SIG-M5 treated with dmso at 0.1 percent for 504 hours (cell line): Measurements from ENCODE around the gene PSEN2.

Experiments
- DNase-seq: peaks from one replicate; lab custom pipeline; 2025; ENCODE audit not compliant: unreplicated experiment; lab: John Stamatoyannopoulos, UW

Gene PSEN2

DNA sequence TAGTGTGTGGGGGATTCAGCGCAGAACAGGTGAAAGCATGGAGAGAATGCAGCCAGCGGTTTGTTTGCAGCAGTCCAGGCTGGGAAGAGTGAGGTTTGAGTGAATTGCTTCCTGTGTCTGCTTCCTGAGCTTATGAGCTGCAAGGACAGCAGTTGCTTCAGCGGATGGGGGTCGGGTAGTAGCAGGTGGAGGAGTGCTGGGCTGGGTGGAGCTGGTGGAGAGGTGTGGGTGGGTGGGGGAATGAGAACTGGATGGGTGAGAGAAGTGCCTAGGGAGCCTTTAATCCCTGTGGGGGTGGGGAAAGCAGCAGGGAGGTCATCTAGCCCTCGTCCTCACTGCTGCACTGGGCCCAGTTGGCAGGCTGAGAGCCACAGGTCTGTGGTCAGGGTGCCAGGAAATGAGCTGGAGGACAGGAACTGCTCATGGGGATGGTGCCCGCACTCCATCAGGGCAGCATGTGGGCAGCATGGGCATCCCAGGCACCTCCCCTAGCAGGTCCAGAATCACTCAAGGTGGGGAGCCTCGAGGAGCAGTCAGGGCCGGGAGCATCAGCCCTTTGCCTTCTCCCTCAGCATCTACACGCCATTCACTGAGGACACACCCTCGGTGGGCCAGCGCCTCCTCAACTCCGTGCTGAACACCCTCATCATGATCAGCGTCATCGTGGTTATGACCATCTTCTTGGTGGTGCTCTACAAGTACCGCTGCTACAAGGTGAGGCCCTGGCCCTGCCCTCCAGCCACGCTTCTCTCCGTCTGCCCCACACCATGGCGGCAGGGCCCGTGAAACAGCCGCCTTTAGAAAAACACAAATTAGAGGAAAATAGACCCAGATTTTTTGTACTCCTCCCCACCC, 14.8 kb downstream of the PSEN2 start:
- DNase-seq = no peak

- DNase-seq = peak; percentile 29
Measured at GRCh38 chr1:226886122-226886901, 15.9 kb downstream of the PSEN2 start.

GRCh38 chr1:226887006-226887405, 16.6 kb downstream of the PSEN2 start:
- DNase-seq = no peak

- DNase-seq = no peak
Measured at GRCh38 chr1:226888021-226888420, 17.6 kb downstream of the PSEN2 start.

- DNase-seq = no peak
Measured at GRCh38 chr1:226888816-226889215, 18.4 kb downstream of the PSEN2 start.

DNA sequence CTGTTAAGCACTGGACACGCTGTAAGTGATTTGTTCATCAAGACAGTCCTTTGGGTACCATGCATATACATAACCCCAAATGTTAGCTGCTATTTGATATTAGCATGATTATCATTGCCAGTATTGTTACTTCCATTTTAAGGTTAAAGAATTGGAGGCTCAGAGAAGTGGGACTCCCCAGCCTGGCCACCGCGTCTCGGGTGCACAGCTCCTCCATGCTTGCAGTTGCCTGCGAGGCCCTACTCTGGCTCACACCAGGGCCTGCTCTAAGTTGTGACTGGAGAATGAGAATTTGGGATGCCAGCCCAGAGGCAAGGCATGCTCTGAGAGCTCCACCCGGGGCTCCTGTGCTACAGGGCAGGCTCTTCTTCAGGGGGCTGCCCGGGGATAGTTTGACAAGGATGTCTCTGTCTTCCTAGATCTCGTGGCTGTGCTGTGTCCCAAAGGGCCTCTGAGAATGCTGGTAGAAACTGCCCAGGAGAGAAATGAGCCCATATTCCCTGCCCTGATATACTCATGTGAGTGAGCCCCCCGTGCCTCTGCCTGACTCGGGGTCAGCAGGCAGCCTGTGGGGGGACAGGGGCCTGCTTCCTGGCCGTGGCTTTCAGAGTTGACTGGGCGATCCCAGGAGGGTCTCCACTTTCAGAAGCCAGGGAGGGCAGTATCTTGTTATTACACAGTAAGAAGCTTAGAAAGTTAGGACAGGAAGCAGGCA, 19.4 kb downstream of the PSEN2 start:
- no peak for DNase-seq

DNA sequence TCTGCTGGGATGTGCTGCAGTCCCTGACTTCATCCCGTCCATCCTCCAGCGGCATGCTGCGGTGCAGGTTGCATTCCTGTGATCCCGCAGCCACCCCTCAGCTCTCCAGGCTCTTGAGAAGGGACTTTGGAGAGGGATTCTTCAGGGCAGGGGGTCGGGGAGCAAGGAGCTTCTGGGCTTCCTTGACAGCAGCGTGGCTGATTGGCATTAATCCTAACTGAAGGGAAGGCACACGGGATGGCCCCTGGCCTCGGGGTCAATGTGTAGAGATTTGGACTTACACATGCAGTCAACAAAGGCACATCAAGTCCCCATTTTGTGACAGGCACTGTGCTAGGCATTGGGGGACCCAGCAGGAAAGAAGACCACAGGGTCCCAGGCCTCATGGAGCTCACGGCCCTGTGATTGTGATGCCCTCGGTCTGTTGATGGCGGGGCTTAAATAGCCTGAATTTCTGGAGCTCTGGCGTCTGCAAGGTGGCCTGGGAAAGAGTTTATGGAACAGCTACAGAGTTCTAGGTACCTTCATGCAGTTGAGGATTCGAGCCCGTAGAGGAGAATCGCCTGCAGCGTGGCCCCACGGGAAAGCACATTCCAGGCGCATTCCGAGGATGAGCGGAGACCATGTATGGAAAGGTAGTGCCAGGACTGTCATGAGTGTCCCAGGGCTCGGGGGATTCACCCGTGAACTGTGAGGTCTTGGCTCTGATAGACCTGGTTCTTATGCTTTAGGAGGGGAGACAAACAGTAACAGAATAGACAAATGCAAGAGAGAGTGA, 20.1 kb downstream of the PSEN2 start:
- DNase-seq = no peak

GRCh38 chr1:226891346-226891745, 20.9 kb downstream of the PSEN2 start:
- no peak for DNase-seq

- peak; percentile 25 for DNase-seq
Measured at GRCh38 chr1:226891846-226892523, 21.6 kb downstream of the PSEN2 start.

DNA sequence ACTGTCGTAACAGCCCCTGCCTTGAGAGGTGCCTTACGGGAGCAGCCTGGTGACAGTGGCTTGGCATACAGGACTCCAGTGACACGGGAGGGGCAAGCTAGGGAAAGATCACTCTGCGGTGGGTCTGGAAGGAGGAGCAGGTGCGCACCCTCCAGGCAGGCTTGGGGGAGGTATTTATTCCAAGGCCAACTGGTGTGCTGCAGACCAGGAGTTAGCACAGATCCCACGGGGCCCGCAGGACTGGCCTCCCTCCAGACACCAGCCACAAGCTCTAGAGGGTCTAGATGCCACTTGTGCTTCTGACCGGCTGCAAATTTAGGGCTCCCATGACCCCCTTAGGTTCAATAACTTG, 22.1 kb downstream of the PSEN2 start:
- no peak for DNase-seq

GRCh38 chr1:226893936-226894335, 23.5 kb downstream of the PSEN2 start:
- no peak for DNase-seq

DNA sequence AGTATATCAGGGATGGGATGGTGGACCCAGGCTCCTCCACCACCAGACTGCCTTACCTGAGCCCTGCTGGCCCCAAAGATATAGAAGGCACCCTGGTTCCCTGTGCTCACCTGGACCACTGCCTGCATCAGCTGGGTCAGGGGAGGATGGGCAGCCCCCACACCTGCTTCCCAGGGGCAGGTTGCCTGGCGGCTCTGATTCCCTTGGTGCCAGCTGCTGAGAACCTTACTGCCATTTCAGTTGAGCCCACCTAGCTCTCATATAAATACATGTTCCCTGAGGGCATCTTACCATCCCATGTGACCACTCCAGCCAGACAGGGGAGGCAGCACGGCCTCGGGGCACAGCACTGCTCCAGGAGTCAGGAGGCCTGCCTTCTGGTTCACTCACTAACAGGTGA, 24.4 kb downstream of the PSEN2 start:
- DNase-seq = no peak

GRCh38 chr1:226895644-226896043, 25.2 kb downstream of the PSEN2 start:
- no peak for DNase-seq

- no peak for DNase-seq
Measured at GRCh38 chr1:226898246-226898645, 27.8 kb downstream of the PSEN2 start.

DNA sequence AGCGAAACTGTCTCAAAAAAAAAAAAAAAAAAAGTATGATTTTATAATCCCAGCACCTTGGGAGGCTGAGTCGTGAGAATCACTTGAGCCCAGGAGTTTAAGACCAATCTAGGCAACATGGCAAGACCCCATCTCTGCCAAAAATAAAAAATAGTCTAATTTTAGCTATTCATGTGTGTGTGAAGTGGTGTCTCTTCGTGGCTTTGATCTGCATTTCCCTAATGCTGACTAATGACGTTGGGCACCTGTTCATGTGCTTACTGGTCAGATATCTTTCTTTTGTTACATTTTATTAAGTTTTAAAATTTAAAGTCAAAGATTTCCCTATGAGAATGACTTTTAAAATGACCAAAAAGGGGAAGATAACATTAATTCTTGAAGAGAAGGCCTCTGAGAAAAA, 31.0 kb downstream of the PSEN2 start:
- no peak for DNase-seq

DNA sequence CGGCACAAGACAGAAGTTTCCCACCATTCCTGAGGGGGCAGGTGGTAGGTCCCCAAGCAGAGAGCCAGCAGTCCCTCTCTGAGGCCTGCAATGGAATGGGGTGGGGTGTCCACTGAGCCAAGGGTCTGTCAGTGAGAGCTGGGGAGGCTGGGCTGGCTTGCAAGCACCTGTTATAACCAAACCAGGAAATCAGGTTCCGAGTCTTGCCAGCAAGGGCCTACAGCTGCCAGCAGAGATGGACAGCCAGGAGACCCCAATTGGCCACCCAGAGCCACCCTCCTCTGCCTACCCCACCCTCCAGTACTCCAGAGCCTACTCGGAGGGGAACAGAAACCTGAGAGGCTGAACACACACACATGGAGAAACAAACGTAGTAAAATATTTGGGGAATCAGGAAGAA, 32.2 kb downstream of the PSEN2 start:
- no peak for DNase-seq

- no peak for DNase-seq
Measured at GRCh38 chr1:226903819-226904716, 33.7 kb downstream of the PSEN2 start.

GRCh38 chr1:226904772-226905171, 34.4 kb downstream of the PSEN2 start:
- no peak for DNase-seq

DNA sequence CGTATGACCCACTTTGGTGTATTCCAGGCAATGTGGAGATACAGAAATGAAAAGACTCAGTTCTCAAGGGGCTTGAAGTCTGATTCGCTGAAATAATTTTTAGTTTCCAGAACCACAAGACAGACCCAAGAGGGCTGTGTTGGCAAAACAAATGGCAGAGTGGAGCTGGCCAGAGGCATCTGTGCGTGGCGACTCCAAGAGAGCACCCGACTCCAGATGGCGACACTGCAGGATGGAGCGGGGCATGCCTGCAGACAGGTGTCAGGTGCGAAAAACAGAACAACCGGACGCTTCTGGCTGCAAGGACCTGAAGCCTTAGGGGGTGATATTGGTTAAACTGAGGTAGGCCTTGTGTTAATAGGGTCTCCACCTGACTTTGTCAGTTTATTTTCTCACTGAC, 38.0 kb downstream of the PSEN2 start:
- no peak for DNase-seq
